Measurements from ENCODE around the gene CREB3L2. TPM values are rescaled to one million over a fixed set of nuclear protein-coding genes. Genes with fewer than 3 reads are reported as not detected.

CREB3L2 gene
- total RNA-seq, 1 donor from 2014 or later, result 8.4 TPM

- Histone ChIP-seq H3K4me3 (ENCODE audit: low read depth, low read length) (no peak overlapping the region), H3K36me3 (ENCODE audit: control insufficient read depth, insufficient read depth, low read length) (no peaks in the 10 kb centered on the region), H3K27me3 (ENCODE audit: control insufficient read depth, insufficient read depth, low read length) (peaks cover 17% of the 10 kb centered on the region)
- DNase-seq (ENCODE audit: low read depth) (peak; percentile 69), FAIRE-seq (no peak)
- no peak for TF ChIP-seq CTCF (IDR thresholded peaks at IDR 0.05; ENCODE audit: insufficient read depth, low read length, severe bottlenecking)
Measured at GRCh38 chr7:137850972-137851945, 150.6 kb downstream of the CREB3L2 start.

GRCh38 chr7:137850571-137850970, 151.3 kb downstream of the CREB3L2 start:
- H3K36me3 ChIP-seq (ENCODE audit: control insufficient read depth, insufficient read depth, low read length), result no peaks in the 10 kb centered on the region
- TF ChIP-seq CTCF (IDR thresholded peaks at IDR 0.05; ENCODE audit: insufficient read depth, low read length, severe bottlenecking), result no peak
- DNase-seq (ENCODE audit: low read depth) (no peak), FAIRE-seq (no peak)
- no peak overlapping the region for H3K4me3 ChIP-seq (ENCODE audit: low read depth, low read length)
- peaks cover 23% of the 10 kb centered on the region for H3K27me3 ChIP-seq (ENCODE audit: control insufficient read depth, insufficient read depth, low read length)

- FAIRE-seq, result no peak
- peaks cover 32% of the 10 kb centered on the region for H3K27me3 ChIP-seq (ENCODE audit: control insufficient read depth, insufficient read depth, low read length)
- no peak overlapping the region for H3K4me3 ChIP-seq (ENCODE audit: low read depth, low read length)
- DNase-seq (ENCODE audit: low read depth), result no peak
- TF ChIP-seq CTCF (IDR thresholded peaks at IDR 0.05; ENCODE audit: insufficient read depth, low read length, severe bottlenecking), result no peak
- no peaks in the 10 kb centered on the region for H3K36me3 ChIP-seq (ENCODE audit: control insufficient read depth, insufficient read depth, low read length)
Measured at GRCh38 chr7:137848095-137848494, 153.8 kb downstream of the CREB3L2 start.

- no peak for DNase-seq (ENCODE audit: low read depth)
- FAIRE-seq, result no peak
- no peak for TF ChIP-seq CTCF (IDR thresholded peaks at IDR 0.05; ENCODE audit: insufficient read depth, low read length, severe bottlenecking)
Measured at GRCh38 chr7:137847568-137848050, 154.3 kb downstream of the CREB3L2 start.

GRCh38 chr7:137846827-137847567, 154.9 kb downstream of the CREB3L2 start, which contains the start of gene DGKI:
DGKI (minus strand) TSS chr7:137846974.
- peak within 1 kb of the TSS; percentile 17 for H3K4me3 ChIP-seq (ENCODE audit: low read depth, low read length)
- TF ChIP-seq CTCF (IDR thresholded peaks at IDR 0.05; ENCODE audit: insufficient read depth, low read length, severe bottlenecking), result no peak
- H3K36me3 ChIP-seq (ENCODE audit: control insufficient read depth, insufficient read depth, low read length), result no peaks in the 10 kb centered on the region
- peaks cover 32% of the 10 kb centered on the region for H3K27me3 ChIP-seq (ENCODE audit: control insufficient read depth, insufficient read depth, low read length)
- DNase-seq (ENCODE audit: low read depth) (no peak), FAIRE-seq (no peak)

More at GRCh38 chr7:137847568-137848050, 154.3 kb downstream of the CREB3L2 start:
- H3K27me3 ChIP-seq (ENCODE audit: control insufficient read depth, insufficient read depth, low read length), result peaks cover 32% of the 10 kb centered on the region
- H3K4me3 ChIP-seq (ENCODE audit: low read depth, low read length), result no peak overlapping the region
- no peaks in the 10 kb centered on the region for H3K36me3 ChIP-seq (ENCODE audit: control insufficient read depth, insufficient read depth, low read length)

Measured in bronchial epithelial cell (primary cell).